HG03039 (cell line): ENCODE results near the gene ANKRD23.
"Not testable (repeated sequence)": the region's sequence is repeated elsewhere in the genome, so short reads cannot be mapped to it uniquely, and the experiment has no call there.

Source experiments
- ATAC-seq: cut with Tn5 transposase; IDR thresholded peaks from one replicate; pipeline ENCODE4 v1.9.1; 2021; ENCODE audit warnings: mild to moderate bottlenecking, moderate library complexity; ENCODE audit not compliant: unreplicated experiment

Gene ANKRD23

DNA sequence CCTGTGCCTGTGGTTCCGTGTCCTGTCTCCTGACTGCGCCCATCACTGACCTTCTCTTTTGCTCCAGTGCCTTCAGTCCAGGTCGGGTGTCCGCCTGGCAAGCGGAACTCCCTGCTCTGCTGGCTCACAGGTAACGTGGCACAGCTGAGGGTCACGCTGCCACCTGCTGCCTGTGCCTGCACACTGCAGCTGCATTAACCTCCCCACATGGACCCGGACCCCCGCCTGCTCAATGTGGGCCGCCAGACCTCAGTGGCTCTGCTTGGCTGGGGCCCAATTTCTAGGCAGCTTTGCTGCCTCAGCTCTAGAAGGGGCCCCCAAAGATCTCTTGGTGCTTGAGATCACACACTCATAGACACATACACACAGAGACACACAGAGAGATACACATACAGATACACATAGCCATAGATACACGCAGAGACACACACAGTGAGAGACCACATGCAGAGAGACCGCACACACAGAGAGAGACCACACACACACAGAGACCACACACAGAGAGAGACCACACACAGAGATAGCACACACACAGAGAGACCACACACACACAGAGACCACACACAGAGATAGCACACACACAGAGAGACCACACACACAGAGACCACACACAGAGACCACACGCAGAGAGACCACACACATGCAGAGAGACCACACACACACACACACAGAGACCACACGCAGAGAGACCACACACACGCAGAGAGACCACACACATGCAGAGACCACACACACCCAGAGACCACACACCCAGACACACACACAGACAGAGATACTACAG lies 42.6 kb downstream of the ANKRD23 start:
- no peak for ATAC-seq

- ATAC-seq: no peak
These were observed 43.5 kb downstream of the ANKRD23 start for GRCh38 chr2:96800061-96801004.

DNA sequence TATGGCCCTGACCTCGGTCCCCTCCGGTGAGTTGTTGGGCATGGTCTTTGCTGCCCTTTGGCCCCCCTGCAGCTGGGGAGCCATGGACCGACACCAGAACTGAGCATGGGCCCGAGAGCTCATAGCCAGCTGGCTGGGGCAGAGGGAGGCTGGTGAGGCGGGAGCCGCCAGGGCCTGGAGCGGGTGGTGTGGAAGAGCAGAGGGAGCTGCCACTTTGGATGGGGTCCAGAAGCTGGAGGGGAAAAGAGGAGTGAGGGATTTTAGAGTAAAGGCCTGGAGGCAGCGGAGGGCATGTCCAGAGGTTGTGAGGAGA lies 44.2 kb downstream of the ANKRD23 start:
- no peak for ATAC-seq

DNA sequence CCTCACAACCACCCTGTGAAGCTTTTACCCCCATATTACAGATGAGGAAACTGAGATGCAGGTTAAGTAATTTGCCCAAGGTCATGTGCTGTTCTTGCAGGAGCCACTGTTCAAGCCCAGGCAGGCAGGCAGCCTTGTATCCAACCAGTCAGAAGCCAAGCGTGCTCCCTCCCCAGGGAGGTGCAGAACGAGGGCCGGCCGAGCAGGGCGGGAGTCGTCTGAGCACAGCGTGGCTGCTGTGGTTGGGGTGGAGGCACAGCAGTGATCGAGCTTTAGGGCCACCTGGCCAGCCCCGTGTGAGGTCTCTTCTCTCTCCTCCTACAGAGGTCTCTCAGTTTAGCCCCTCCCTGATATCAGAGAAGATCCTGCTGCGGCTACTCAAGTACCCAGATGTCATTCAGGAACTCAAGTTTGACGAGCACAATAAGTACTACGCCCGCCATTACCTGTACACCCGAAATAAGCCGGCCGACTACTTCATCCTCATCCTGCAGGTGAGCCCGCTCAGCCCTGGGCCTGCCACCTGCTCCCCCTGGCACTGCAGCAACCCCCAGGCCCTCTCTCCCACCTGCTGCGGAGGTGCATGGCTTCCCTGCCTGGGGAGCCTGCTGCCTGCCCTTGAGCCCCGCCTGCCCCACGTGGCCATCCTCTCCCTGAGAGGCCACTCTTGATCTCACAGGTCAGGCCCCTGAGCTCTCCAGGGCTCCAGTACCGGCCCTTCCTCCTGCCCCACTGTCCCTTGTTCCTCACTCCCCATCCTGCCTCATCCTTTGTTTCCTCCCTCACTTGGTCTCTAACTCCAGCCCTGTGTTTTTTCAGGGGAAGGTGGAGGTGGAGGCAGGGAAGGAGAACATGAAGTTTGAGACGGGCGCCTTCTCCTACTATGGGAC lies 44.8 kb downstream of the ANKRD23 start:
- no peak for ATAC-seq

DNA sequence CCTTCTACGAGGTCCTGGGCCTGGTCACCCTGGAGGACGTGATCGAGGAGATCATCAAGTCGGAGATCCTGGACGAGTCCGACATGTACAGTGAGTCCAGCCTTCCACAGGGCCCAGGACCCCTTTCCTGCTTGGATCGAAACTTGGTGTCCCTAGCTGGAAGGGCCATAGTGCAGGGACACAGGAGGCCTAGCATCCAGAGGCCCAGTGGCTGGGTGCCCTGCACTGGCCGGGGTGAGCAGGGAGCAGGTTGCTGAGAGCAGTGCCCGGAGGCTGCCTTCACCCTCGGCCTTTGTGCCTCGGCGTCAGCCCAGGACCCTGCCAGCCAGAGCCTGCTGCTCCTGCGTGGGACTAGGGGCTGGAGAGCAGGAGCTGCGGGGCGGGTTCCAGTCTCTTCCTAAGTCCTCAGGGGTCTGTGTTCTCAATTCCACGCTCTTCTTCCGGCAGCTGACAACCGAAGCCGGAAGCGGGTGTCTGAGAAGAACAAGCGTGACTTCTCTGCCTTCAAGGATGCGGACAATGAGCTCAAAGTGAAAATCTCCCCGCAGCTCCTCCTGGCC lies 46.7 kb downstream of the ANKRD23 start:
- no peak for ATAC-seq

GRCh38 chr2:96796497-96796896 lies 47.3 kb downstream of the ANKRD23 start:
- not testable (repeated sequence) for ATAC-seq

DNA sequence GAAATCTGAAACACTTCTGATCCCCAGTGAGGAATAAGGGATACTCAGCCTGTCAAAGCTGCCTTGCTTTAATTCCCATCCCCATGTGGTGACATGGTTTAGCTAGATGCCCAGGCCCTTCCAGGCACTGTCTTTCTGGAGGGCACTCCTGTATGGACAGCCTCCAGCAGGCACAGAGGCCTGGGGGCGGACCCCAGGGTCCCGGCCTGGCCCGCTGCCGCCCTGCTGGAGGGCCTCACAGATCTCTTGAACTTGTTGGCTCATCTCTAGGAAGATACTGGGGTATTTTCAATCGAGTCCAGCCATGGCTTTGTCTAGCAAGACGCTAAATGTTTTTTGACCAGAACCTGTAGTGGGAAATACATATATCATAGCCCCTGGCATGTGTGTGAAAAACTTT lies 48.7 kb downstream of the ANKRD23 start:
- ATAC-seq: no peak

DNA sequence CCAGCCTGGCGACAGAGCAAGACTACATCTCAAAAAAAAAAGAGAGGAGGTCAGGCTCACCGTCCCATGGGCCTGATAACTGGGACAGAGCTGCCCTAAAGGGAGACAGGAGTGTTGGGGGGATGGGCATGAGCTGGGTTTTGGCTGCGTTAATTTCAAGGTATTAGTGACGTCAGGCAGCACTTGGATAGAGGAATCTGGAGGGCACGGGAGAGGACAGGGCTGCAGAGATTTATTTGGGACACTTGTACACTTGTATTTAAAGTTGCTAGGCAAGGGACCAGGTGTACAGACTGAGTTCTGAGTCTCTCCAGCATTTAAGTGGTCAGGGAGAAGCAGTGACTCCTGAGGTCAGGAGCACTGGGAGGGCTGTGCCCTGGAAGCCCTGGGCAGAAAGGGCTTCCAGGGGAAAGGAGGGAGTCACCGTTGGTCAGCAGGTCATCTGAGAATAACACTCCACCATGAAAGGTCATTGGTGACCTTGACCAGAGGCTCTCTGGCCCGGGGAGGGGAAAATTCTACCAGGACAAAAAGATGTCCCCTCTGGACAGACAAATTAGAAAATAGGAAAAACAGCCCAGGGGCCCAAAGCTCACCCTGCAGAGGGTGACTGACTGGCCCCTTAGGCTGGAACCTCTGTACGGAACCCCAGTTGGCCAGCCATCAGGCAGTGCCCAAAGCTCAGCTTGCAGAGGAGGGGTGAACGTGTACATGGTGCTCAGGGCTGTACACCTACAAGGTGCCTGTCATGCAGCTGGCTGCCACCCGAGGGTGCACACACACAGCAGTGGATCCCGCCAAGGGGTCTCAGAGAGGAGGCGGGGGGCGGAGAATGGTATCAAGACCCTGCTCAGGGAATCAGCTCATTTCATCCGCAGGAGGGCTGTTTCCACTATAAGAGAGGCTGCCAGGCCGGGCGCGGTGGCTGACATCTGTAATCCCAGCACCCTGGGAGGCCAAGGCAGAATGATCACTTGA lies 50.8 kb downstream of the ANKRD23 start:
- ATAC-seq: no peak

GRCh38 chr2:96789245-96789617 lies 54.6 kb downstream of the ANKRD23 start:
- no peak for ATAC-seq

DNA sequence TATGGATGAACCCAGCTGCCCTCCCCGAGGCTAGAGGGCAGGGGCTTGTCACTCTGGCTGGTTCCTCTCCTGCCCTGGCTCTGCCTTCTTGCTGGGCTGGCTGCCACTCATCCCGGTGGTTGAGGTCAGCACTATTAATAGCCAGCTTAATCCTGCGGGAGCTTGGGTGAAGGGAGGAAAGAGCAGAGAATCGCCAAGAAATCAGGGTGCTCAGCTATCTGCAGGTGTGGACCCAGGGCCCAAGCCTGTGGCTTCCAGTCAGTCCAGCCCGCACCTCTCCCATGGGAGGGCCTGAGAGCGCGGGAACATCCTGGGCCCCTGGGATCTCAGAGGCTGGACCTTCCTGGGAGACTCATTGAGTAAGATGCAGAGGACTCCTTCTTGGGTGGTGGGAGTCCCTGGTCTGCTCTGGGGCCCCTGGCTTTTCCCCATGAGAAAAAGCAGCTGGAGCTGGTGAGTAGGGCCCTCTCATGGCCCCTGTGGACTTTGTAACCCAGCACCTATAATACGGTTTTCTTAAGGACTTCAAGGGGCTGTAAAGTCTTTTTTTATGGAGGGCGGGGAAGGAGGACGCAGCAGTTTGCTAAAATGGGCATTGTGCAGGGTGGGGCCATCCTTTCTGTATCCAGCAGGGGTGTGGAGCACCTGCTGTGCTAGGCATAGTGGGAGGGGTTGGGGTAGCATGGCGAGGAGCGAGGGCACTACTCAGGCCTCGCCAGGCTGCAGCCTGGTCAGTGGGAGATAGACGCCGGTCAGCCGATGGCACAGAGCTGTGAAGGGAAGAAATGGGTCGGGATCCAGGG lies 55.2 kb downstream of the ANKRD23 start:
- no peak for ATAC-seq
